ENCODE data around the gene GLIPR1. TPM values are rescaled to one million over a fixed set of nuclear protein-coding genes. Genes with fewer than 3 reads are reported as not detected.
"Not testable (repeated sequence)": the region's sequence is repeated elsewhere in the genome, so short reads cannot be mapped to it uniquely, and the experiment has no call there.

GLIPR1 gene
- total RNA-seq, 1 experiment from 2014 or later = 0.64 TPM

DNA sequence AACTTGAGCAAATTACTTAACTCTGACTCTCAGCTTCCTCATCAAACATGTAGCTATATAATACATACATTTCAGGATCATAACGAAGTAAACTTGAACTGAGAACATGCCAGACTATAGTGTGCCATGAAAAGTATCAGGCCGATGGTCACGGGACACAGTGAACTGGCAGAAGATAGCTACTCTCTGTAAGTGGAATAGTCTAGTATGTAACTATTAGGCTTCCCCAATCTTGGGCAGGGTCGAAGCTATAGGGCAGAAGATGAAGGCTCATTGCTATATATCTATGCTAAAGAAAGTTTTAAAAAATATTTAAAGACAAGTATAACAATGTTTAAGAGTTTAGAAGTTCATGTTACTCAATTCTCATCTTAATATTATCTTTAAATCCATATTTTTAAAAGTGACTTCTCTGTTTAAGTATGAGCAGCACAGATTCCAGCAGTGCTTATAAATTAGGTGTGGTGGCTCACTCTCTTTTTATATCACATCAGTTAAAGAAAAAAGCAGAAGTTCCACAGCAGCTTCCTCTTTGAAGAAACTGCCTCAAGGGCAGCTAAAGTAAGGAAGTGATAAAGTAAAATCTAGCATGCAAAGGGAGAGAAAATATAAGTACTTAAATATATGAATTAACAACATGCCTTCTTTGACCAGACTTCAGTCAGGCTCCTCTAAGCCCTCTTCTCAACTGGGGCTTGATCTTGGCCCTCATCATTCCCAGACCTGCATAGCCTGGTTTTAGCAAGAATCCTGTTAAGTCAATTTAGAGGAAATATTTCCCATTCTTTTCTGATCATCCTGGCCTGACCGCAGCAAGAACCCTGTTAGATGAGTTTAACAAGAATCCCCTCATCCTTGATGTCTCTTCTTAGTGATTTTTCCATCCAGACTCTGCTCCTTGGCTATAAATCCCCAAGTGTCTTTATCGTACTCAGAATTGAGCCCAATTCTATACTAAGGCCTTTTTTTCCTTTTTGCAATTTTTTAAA, 8.4 kb upstream of the GLIPR1 start:
- in situ Hi-C loops (cut with HindIII; ENCODE audit: low sequenced_read_pairs) = no loop called here
- DNase-seq (ENCODE audit: low spot score) = no peak

DNA sequence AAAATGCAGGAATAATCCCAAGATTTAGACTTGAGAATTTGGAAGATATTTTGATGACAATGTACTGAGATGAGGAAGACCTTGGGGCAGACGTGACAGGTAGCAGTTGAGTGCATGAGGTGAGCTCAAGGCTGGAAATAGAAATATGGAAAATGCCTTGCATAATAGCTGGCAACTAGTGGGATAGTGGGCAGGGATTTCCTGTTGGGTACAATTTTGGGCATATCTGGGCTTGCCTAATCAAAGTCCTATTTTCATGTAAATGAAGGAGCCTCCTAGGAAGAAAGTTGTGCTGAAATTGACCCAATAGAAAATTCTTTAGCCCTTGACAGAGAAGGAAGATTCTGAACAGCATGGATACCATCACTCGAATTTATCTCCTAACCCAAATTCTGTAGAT, 6.4 kb upstream of the GLIPR1 start:
- DNase-seq (ENCODE audit: low spot score) = no peak

DNA sequence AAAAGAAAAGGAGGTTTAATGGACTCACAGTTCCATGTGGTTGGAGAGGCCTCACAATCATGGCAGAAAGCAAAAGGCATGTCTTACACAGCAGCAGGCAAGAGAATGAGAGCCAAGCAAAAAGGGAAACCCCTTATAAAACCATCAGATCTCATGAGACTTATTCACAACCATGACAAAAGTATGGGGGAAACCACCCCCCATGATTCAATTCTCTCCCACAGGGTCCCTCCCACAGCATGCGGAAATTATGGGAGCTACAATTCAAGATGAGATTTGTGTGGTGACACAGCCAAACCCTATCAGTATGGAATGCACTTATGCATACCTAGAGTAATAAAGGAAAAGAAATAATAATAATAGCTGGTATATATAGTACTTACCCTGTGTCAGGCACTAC, 4.5 kb upstream of the GLIPR1 start:
- no peak for DNase-seq (ENCODE audit: low spot score)
- in situ Hi-C loops (cut with HindIII; ENCODE audit: low sequenced_read_pairs) = no loop called here

More for the DNA sequence above, 6.4 kb upstream of the GLIPR1 start:
- in situ Hi-C loops (cut with HindIII; ENCODE audit: low sequenced_read_pairs) = no loop called here

DNA sequence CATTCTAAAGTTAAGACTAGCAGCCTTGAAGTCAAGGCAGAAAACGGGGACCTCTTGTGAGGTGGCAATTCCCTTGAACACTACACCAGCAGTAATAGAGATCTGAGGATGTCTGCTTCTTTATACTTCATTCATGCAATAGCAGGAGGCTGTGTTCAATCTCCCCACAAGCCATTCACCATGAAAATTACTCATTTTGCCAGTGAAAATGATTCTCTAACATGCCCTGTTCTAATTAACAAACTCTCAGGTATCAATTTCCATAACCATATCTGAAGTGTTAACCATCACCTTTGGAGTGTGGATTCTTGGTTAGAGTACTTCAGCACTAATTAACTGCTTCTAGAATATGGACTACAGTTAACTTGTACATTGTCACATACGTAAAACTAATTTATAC, 3.4 kb upstream of the GLIPR1 start:
- DNase-seq (ENCODE audit: low spot score) = no peak
- in situ Hi-C loops (cut with HindIII; ENCODE audit: low sequenced_read_pairs) = no loop called here

DNA sequence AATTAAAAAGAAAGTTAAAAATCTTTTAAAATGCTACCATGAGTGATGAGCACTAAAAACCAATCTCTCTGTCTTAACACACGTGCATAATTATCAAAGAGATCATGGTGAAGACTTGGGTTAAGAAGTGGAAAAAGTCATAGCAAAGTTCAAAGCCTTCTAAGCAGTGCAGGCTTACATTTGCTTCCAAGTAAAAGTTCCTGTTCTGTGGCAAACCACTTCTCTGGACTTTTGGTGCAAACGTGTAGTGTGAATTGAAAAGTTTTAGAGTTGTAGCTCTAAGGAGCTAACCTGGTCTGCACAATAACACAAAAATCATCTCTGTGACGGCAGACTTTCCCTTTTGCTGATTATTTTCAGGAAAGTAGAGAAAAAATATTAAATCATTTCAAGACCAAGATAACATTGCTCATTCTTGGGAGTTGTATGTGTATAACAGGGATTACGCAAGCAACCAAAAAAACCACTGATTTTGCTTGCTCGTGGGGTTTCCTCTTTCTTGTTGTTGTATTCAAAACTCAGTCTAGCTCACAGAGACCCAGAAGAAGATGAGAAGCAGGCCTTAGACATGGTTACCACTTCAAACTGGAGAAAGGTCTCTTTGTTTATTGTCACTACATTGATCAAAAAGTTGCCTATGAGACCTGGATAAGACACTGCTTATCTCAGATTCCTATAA, 2.3 kb upstream of the GLIPR1 start:
- DNase-seq (ENCODE audit: low spot score) = no peak
- in situ Hi-C loops (cut with HindIII; ENCODE audit: low sequenced_read_pairs) = no loop called here

DNA sequence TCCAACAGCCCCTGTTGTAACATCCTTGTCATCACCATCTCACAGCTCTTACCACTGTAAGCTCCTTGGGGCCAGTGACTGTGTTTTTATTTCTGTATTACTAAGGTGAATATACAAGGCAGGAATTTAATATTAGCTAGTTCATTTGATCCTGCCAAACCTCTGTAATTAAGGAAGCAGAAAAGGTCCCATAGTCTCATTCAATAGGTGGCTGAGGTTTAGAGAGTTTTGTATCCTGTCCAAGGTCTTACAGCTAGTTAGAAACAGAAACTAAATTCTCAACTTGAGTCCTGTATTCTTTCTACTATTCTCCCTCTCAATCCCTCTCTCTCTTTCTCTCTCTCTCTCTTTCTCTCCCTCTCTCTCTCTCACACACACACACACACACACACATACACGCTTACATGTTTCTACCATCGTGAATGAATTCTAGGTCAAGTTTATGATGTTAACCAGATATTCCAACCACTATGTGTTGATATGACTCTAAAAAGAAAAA, 543 bp upstream of the GLIPR1 start:
- DNase-seq (ENCODE audit: low spot score) = peak; percentile 3
- in situ Hi-C loops (cut with HindIII; ENCODE audit: low sequenced_read_pairs) = no loop called here

DNA sequence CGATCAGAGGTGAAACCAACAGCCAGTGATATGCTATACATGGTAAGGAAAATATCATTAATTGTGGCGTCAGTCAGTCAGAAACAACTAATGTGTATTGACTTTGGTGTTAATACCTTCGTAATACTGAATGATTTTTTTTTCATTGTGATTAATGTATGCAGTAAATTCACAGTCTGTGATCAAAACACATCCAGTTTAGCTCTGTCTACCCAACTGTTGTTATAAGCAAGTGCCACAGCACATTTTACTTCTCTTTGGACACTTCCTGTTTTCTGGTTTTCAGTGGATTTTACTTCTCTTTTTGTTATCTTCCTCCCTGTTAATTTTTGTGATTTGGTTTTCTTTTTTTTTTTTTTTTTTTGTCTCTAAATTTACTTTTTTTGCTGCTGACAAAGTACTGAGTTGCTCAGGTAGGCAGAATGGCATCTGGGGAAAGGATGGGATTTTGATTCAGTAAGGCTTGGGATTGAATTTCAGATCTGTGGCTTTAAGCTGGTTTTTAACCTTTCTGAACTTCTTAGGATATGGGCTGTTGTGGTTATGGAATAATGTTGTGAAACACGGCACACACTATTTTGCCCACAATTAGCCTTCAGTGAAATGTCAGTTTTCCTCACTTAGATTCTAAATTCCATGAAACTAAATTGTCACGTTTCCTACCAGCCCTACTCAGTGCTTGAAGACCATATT, 604 bp downstream of the GLIPR1 start:
- peak; percentile 7 for DNase-seq (ENCODE audit: low spot score)
- in situ Hi-C loops (cut with HindIII; ENCODE audit: low sequenced_read_pairs) = no loop called here

DNA sequence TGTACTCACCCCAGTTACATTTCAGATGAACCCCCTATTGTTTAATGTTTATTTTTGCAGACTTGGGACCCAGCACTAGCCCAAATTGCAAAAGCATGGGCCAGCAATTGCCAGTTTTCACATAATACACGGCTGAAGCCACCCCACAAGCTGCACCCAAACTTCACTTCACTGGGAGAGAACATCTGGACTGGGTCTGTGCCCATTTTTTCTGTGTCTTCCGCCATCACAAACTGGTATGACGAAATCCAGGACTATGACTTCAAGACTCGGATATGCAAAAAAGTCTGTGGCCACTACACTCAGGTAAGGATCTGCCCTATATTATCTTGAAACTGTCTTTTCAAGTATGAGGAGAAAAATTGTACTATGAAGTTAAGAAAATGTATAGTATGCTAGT, 1.2 kb downstream of the GLIPR1 start:
- in situ Hi-C loops (cut with HindIII; ENCODE audit: low sequenced_read_pairs) = no loop called here
- DNase-seq (ENCODE audit: low spot score) = no peak

DNA sequence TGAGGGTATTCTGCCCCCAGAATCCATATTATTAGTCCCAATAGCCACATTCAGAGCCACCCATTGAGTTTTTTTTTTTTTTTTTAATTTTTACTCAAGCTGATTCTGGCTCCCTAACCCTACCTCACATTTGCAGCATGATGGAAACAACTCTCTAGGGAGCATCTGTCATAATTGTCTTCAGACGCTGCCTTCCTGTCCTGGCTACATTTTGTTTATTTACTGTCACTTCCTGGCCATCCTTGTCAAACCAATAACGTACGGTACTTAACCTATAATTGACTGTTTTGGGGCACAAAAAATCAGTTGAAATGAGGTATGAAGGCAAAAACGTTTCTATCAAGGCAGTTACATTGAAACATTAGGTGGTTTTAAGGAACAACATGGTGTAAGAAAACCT, 2.1 kb downstream of the GLIPR1 start:
- DNase-seq (ENCODE audit: low spot score) = no peak
- in situ Hi-C loops (cut with HindIII; ENCODE audit: low sequenced_read_pairs) = no loop called here

DNA sequence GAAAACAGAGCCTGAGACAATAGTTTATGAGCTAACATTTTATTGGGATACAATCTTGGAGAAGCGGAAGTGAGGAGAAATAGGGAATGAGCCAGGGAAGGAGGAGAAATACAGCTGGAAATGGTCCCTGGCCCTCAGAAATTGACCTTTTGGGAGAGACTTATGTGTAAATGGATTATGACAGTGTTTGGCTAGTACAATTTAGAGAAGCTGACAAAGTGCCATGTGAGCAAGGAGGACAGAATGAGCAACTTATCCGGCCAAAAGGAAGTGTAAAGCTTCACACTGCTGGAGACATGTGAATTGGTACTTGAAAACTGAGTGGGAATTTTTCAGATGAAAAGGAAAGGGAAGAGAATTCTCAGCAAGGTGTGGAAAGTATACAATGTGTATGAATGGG, 2.9 kb downstream of the GLIPR1 start:
- in situ Hi-C loops (cut with HindIII; ENCODE audit: low sequenced_read_pairs) = no loop called here
- DNase-seq (ENCODE audit: low spot score) = no peak

DNA sequence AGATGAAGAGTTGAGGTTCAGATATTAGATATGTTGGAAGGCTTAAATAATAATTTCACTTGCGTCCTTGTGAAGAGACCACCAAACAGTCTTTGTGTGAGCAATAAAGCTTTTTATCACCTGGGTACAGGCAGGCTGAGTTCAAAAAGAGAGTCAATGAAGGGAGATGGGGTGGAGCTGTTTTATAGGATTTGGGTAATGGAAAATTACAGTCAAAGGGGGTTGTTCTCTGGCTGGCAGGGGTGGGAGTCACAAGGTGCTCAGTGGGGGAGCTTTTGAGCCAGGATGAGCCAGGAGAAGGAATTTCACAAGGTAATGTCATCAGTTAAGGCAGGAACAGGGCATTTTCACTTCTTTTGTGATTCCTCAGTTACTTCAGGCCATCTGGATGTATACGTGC, 3.9 kb downstream of the GLIPR1 start:
- in situ Hi-C loops (cut with HindIII; ENCODE audit: low sequenced_read_pairs); DNase-seq (ENCODE audit: low spot score): not testable (repeated sequence)

DNA sequence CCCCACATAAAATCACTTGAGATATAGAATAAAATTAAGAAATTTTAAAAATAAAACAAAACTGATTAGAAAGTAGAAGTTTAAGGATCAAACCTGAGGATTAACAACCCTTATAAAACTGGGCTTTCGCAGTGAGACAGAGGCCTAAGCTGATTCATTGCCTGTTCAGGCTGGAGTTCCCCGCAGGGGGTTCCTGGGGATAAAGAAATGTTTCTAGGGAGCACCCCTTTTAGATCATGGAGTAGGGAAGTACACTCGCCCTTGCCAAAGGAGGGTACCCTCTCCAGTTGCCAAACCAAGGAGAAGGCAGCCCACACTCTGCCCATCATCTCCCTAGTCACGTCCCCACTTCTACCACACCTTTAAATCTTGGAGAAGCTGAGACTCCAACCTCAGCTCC, 6.8 kb downstream of the GLIPR1 start:
- DNase-seq (ENCODE audit: low spot score) = no peak
- in situ Hi-C loops (cut with HindIII; ENCODE audit: low sequenced_read_pairs) = no loop called here

DNA sequence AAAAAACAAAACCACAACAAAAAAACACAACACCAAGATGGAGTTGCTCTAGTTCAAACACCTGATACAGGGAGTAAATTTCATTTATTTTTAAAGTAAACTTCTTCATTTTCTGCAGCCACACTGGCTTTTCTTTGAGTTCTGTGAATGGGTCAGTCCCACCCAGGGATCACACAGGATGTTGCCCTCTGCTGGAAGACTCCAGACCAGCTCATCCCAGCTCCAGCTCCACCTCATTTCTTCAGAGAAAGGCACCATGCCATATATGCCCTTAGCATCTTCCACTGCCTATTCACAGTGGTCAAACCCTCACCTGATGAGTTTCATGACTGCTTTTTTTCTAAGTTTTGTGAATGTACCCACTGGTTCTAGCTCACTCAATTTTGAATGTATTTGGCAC, 8.0 kb downstream of the GLIPR1 start:
- in situ Hi-C loops (cut with HindIII; ENCODE audit: low sequenced_read_pairs) = no loop called here
- DNase-seq (ENCODE audit: low spot score) = peak; percentile 19

DNA sequence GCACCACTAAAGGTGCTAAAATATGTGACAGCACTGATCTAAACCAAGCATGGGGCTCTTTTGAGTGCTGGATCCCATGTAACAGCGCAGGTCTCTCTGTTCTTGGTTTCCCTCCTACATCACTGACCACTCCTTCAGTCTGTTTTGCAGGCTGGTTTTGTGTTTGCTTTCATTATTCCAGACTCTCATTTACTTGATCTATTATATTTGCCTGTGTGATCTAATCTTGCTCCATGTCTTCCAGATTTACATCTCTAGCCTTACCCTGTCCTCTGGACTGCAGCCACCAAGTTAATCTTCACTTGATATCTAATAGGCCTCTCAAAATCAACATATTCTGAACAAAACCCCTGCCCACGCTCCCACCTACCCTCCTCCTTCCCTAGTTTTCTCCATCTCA, 8.6 kb downstream of the GLIPR1 start:
- in situ Hi-C loops (cut with HindIII; ENCODE audit: low sequenced_read_pairs) = no loop called here

DNA sequence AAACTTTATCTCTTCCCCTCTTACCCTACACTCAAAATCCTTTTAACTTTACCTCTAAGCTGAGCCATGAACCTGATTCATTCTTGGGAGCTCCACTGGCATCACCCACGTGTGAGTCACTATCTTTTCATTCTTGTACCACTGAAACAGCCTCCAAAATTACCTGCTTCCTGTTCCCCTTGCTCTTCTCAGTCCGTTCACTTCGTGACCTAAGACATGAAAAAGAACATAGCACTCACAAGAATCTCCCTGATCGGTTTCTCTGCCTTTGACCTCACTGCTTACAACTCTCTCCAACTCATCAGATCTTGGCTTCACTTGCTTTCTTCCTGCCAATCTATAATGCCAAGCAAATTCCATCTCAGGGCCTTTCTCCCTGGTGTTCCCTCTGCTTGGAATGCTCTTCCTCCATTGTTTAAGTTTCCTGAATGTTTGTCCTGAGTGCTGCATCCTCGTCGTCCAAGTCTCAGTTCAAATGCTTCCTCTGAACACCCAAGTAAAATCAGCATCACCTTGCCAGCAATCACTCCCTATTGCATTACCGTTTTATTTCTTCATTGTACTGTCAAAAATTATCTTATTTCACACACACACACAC, 9.2 kb downstream of the GLIPR1 start:
- in situ Hi-C loops (cut with HindIII; ENCODE audit: low sequenced_read_pairs) = no loop called here
- no peak for DNase-seq (ENCODE audit: low spot score)

More for the DNA sequence above, 8.6 kb downstream of the GLIPR1 start:
- DNase-seq (ENCODE audit: low spot score) = no peak

DNA sequence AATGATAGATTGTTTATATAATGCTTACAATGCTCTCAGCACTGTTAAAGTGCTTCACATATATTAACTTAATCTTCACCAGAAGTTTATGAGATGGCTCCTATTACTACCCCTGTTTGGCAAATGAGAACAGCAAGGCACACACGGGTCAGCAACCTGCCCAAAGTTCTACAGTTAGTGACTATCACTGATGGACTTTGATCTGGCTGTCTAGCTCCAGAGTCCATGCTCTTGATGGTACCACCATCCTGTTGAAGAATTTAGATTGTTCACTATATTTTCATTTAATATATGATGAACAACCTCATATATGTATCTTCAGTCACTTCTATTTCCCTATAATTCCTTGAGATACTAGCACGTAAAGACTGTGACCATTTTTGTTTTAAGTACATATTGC, 10.6 kb downstream of the GLIPR1 start:
- in situ Hi-C loops (cut with HindIII; ENCODE audit: low sequenced_read_pairs) = no loop called here
- DNase-seq (ENCODE audit: low spot score) = no peak

DNA sequence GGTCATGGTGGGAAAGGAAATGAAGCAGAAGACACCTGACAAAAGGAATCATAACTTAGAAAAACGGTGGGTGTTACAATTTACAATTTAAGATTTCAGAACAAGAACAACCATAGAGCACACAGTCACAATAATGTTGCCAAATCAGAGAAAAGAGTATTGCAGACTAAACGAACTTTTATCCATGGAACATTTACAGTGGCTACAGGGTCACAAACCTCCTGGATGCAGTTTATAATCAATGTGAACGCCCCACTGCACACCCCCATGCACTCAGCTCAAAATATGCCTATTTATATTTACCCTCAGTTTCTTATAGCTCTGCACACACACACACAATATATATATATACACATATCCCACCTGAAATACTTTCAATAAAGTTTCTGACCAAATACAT, 22.9 kb downstream of the GLIPR1 start:
- DNase-seq (ENCODE audit: low spot score) = no peak
- in situ Hi-C loops (cut with HindIII; ENCODE audit: low sequenced_read_pairs) = no loop called here

DNA sequence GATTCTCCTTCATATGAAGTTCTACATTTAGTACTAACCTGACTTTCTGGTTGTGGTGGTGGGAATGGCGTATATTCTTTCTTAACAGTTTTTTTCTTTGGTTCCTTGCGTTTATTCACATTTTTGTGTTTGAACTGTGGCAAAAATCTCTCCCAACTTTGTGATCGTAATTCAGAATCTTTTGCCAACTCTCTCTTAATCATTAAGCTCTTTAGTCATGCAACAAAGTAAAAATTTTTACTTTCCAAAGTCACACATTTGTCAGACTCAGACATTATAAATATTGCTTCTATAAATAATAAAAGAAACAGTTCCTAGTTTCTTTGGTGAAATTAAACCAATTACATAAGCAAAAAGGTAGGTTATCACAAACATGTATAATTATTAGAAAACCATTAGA, 23.3 kb downstream of the GLIPR1 start:
- no peak for DNase-seq (ENCODE audit: low spot score)
- in situ Hi-C loops (cut with HindIII; ENCODE audit: low sequenced_read_pairs) = no loop called here

DNA sequence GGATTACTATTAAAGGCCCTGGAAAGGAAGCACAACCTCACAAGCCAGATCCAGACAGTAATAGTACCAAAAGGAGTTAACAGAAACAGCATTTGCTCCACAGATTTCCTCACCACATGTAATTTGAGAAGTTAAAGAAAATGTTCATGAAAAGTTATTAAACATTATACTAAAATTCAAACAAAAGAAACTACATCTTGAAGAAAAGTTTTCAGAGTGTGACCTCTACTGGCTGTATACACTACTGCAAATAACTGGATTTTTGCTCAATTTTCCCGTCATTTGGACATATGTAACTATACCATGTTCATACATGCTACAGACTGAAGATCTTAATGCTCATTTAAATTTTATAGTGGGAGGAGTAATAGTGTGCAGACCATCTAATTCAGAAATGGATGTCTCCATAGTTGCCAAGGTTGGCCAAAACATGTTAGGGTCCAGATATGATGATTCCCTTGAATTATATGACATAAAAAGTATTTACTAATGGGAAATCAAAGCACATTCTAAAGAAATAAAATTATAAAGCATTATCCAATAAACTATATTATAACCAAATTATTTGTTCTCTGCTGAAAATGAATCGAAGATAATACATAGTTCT, 25.3 kb downstream of the GLIPR1 start:
- in situ Hi-C loops (cut with HindIII; ENCODE audit: low sequenced_read_pairs) = no loop called here

More for the DNA sequence above, 25.3 kb downstream of the GLIPR1 start:
- DNase-seq (ENCODE audit: low spot score) = peak; percentile 17

All from G401 (cell line).